ENCODE measurements around the gene MXRA7. TPM values are rescaled to one million over a fixed set of nuclear protein-coding genes. Genes with fewer than 3 reads are reported as not detected.
A peak's percentile ranks its signal among the peaks of the same experiment; 100 is the strongest.

Gene MXRA7
- total and polyA plus RNA-seq, 2 of the 4 experiments (the other 2 are of a cell fraction): 168 to 231 TPM

- H3K14ac ChIP-seq (replicated peaks; ENCODE audit: low read depth, low read length): no peak overlapping the region
- no peak overlapping the region for H2BK15ac ChIP-seq (ENCODE audit: low read depth, low read length)
- no peak overlapping the region for H3K56ac ChIP-seq (ENCODE audit: extremely low read depth, insufficient read depth, low read length)
- no peak overlapping the region for H2BK5ac ChIP-seq (ENCODE audit: low read depth, low read length, poor library complexity, severe bottlenecking)
- no peak overlapping the region for H4K5ac ChIP-seq (ENCODE audit: low read depth, low read length)
- 0 out of 2 replicates have a peak, but pooled peaks have one; percentile 3 for TF ChIP-seq MAFK (IDR thresholded peaks at IDR 0.05; ENCODE audit: low read depth, low read length)
- no peak for TF ChIP-seq RFX5 (IDR thresholded peaks at IDR 0.05; ENCODE audit: low read depth, low read length)
- WGBS, 2 experiments (ENCODE audit: extremely low coverage in 2 of 2, insufficient read length in 1 of 2): 20% methylated on average over 1 of the region's 8 CpGs; no CpG with 5 or more reads in 1 of the 2 experiments
- intact Hi-C loops (cut with micrococcal nuclease): no loop called here
- BruUV-seq (replicated peaks): no TSS peak
- no peak overlapping the region; the same call in 1 of the 2 replicates for H2BK120ac ChIP-seq (ENCODE audit: low read depth, low read length)
- no peaks in the 10 kb centered on the region for H4K20me1 ChIP-seq (ENCODE audit: insufficient read depth, low read length)
- ATAC-seq (ENCODE audit: low read depth): peak; percentile 74
- H2AK5ac ChIP-seq (ENCODE audit: low read depth, low read length): peak overlapping the region; percentile 70; the same call in 1 of the 2 replicates
- H2AFZ ChIP-seq (replicated peaks; ENCODE audit: low read length, poor library complexity): no peak overlapping the region
- POLR2A ChIA-PET (ENCODE audit: unreplicated experiment): no interaction called here
- H3K4me3 ChIP-seq (ENCODE audit: insufficient read depth, low read depth, low read length): no peak overlapping the region
- no peak overlapping the region for H3K4ac ChIP-seq (ENCODE audit: low read depth, low read length)
- no peak overlapping the region; the same call in 1 of the 2 replicates for H4K91ac ChIP-seq (ENCODE audit: insufficient read depth, low read depth, low read length)
- H3K18ac ChIP-seq (ENCODE audit: low read depth, low read length): no peak overlapping the region
- peak; percentile 52 for DNase-seq
- in situ Hi-C loops (cut with MboI; ENCODE audit: low sequenced_read_pairs): no loop called here
- no peak overlapping the region for H2BK20ac ChIP-seq (ENCODE audit: low read depth, low read length)
- no peak overlapping the region for H3K23ac ChIP-seq (ENCODE audit: low read depth, low read length)
- H3K4me2 ChIP-seq (ENCODE audit: low read depth, low read length): peak overlapping the region; percentile 16; the same call in 1 of the 2 replicates
- no peak overlapping the region for H2AK9ac ChIP-seq (replicated peaks; ENCODE audit: low read depth, low read length, poor library complexity)
- no peak overlapping the region for H3K27ac ChIP-seq (ENCODE audit: insufficient read depth, low read length)
- peaks cover 6% of the 10 kb centered on the region for H3K4me1 ChIP-seq (ENCODE audit: control insufficient read depth, insufficient read depth, low read length)
- CTCF ChIA-PET: no interaction called here
- H3K79me1 ChIP-seq (ENCODE audit: low read depth in 1 of 2, low read length in 2 of 2): no peaks in the 10 kb centered on the region
- dilution Hi-C loops (cut with HindIII; ENCODE audit: low sequenced_read_pairs, unreplicated experiment): no loop called here
- H3K36me3 ChIP-seq (ENCODE audit: control insufficient read depth, insufficient read depth, low read length): no peaks in the 10 kb centered on the region
- no peak overlapping the region for H4K8ac ChIP-seq (ENCODE audit: low read depth in 2 of 2, low read length in 2 of 2)
- no peak overlapping the region for H3K9ac ChIP-seq (ENCODE audit: low read depth, low read length)
- no peaks in the 10 kb centered on the region for H3K9me3 ChIP-seq (ENCODE audit: control insufficient read depth, insufficient read depth, low read length)
- peaks cover 3% of the 10 kb centered on the region; the same call in 1 of the 2 replicates for H3K27me3 ChIP-seq (ENCODE audit: control insufficient read depth, insufficient read depth, low read length)
- peaks cover 7% of the 10 kb centered on the region; the same call in 1 of the 2 replicates for H3K9me1 ChIP-seq (ENCODE audit: insufficient read depth, low read length)
Measured at GRCh38 chr17:76635659-76636360, 75.0 kb downstream of the MXRA7 start.

Data from IMR-90 (cell line).